CD4-positive, alpha-beta T cell treated with Interleukin-1 beta for 1 hour (primary cell): Measurements from ENCODE around the gene FRYL.
"Not testable (repeated sequence)": the region's sequence is repeated elsewhere in the genome, so short reads cannot be mapped to it uniquely, and the experiment has no call there.

Experiments used
- DNase-seq, 2 donors: peaks; one replicate each; pipeline ENCODE4 v3.0.0-alpha.2; 2020 to 2022

Gene FRYL

DNA sequence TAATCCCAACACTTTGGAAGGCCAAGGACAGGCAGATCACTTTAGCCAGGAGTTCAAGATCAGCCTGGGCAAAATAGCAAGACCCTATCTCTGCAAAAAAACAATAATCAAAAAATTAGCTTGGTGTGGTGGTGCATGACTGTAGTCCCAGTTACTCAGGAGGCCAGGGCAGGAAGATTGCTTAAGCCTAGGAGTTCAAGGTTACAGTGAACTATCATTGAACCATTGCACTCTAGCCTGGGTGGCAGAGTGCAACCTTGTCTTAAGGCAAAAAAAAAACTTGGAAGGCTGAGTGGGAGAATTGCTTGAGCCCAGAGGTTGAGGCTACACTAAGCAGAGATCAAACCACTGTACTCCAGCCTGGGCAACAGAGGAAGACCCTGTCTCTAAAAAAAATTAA is 5.2 kb upstream of the FRYL start:
- no peak for DNase-seq

DNA sequence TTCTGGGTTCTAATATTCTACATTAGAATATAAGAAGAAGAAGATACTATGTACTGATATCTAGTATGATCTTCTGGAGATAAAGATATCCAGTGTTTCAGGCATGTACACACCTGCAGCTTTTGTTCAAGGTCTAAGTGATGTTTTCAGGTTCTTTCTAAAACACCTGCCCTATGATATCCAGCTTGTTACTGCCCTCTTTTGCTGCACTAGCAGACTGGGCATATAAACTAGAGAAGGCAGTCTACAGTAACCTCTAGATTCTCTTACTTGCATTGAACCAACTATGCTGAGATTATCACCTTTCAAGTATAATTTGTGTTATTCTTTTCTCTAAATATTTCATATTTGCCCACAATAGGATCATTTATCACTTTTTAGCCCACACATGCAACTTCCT is 1.9 kb upstream of the FRYL start:
- DNase-seq: no peak

DNA sequence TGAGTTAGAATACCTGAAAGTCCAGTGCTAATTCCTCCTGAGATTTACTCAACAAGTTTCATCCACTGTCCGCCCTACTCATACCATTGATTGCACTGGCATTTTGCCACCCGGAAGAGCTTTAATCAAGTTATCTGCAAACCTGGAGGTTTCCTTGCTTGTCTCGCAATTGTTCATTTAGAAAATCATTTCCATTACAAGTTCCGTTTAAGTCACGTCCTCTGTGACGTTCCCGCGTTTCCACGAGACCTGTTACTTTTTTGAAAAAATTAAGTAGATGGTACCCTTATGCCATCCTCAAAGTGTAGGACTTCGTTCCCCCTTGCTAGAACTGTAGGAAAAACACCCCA is 761 bp upstream of the FRYL start:
- DNase-seq: peak; percentile 15 to 55

DNA sequence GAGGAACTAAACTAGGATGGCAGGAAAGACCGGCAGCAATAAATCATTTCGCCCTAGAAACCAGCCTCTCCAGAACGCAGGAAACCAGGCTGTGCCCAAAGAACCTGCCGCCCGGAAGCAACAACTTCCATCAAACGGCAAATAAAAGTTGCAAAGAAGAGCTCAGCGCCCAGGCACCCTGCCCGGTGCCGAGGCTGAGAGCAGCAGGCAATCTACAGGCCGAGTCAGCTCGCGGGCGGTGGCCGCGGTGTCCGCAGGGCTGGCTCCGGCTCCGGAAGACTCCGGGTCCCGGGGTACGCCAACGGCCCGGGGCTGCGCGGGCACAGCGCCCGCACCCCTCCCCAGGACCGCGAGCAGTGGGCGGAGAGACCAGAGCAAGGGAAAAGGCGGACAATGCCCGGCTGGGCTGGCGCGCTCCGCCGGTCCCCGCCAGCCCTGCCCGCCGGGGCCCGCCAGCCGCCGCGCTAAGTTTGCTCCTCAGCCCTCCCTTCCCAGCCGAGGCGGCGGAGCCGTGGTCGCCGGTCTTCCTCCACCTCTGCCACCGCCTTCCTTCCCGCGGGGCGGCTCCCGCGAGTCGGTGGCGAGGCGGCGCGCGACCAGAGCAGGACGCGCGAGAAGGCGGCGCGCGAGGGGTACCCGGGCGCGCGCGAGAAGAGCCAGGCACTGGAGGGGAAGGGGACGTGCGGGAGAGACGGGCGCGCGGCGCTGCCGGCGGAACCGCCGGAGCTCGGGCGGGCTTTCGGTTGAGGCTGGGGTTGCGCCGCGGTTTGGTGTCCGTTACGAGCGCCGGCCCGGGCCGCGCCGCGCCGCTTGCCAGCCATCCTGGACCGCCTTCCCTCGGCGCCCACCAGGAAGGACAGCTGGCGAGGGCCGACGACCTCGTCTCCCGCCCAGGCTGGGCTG is 733 bp downstream of the FRYL start:
- DNase-seq: peak; percentile 75 to 78

DNA sequence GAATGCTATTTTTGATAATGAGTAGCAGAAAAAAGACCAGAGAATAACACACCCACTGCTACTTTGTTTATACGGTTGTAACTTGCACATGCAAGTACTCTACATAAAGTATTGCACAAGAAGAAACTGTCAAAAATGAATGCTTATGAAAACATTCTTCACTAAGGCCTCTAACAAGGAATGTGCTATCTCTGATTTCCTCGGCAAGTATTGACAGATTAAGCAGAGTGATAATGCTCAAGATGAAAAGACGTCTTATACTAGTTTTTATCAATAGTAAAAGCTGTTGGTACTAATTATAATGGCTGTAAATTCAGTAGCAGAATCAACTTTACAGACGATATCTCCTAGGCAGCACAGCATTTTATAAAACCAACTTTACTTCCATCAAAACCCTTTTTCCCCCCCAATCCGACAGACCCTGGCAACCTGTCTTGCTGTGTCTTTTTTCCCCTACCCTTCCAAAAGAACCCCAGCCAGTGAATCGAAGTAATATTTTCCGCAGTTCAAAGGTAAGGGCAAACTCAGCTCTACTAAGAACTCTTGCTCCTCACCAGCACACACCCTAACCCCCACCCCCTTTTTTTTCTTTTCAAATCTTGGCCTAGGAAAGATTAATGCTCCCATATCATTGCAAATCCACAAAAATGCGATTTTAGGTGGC is 1.5 kb downstream of the FRYL start:
- DNase-seq: no peak

DNA sequence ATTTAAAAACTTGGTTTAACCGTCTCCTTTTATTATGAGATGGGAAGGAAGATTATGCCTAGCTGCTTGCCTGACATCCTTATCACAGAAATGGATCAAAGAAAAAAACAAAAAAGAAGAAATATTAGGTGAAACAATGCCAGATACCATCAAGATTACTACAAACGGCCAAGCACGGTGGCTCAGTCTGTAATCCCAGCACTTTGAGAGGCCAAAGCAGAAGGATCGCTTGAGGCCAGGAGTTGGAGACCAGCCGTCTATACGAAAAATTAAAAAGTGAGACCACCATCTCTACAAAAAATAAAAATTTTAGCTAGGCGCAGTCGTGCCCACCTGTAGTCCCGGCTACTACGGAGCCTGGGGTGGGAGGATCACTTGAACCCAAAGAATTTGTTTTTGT is 2.3 kb downstream of the FRYL start:
- DNase-seq: no peak

DNA sequence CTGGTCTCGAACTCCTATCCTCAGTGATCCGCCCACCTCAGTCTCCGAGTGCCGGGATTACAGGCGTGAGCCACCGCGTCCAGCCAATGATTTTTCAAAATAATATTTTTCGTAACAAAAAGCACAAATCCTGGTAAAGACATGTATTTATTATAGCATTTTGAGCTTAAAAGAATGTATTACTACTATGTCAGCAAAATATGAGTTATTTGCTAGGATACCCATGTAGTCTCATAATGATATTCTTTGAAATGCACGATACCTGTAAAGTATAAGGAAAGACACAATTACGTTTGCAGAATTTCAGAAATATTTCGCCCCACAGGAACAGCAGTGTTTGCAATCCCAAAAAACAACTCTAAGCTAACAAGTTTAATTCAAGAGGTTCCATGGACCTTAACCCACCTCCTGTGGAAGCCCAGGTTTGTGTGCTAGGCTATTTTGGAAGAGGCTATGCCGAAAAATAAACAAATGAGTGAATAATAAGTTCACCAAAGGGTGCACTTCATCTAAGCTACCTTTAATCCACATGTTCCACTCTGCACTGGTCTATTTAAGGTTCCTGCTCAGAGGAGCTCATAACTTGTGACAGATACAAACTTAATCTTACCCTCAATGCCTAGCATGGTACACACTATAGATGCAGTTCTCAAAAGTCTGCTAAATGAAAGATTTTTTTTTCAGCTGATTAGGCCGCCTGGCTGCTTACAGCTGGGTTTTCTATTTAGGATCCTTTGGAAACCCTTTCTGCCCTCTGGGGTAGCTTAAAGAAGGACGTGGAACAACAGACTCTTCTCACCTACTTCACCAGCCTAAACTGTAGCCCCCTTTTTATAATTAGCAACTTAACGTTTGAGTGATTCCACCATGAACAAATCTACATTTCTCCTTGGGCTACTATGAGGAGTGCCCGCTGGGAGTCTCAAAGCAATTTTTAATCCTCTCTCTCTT is 5.0 kb downstream of the FRYL start:
- no peak for DNase-seq

DNA sequence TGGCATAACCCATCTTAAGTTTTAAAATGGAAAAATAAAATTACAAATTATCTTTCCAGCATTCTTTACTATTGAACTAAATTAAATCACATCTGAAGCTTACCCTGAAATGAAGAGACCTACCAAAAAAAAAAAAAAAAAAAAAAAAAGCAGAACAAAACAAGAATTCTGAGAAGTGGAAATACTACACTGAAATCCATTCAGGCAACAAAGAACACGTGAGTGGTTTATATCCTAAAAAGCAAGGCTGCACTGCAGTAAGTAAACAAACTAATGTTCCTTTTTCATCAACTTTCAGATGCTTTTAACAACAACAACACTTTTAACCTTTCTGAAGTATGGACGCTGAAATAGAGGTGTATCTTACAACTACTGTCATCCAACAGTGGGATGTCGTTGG is 7.5 kb downstream of the FRYL start:
- no peak for DNase-seq

DNA sequence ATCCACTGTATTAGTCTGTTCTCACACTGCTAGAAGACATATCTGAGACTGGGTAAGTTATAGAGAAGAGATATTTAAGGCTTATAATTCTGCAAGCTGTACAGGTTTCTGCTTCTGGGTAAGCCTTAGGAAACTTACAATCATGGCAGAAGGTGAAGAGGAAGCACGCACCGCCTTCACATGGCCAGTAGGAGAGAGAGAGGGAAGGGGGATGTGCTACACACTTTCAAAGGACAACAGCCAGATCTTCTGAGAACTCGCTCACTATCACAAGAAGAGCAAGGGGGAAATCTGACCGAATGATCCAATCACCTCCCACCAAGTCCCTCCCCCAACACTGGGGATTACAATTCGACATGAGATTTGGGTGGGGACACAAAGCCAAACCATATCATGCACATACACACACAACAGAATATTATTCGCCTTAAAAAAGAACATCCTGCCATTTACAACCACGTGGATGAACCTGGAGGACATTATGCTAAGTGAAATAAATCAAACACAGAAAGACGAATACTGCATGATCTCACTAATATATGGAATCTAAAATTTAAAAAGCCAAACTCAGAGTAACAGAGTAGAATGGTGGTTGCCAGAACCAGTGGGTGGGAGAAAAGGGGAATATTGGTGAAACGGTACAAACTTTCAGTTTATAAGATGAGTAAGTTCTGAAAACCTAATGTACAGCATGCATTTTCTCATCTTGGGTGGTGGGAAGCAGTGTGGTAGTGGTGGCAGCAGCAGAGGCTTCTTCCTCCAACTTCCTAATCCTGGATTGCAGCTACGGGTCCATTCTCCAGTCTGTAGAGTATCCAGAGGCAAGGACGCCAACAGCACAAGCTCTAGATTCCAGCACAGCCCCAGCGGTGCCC is 12.8 kb downstream of the FRYL start:
- DNase-seq: no peak

DNA sequence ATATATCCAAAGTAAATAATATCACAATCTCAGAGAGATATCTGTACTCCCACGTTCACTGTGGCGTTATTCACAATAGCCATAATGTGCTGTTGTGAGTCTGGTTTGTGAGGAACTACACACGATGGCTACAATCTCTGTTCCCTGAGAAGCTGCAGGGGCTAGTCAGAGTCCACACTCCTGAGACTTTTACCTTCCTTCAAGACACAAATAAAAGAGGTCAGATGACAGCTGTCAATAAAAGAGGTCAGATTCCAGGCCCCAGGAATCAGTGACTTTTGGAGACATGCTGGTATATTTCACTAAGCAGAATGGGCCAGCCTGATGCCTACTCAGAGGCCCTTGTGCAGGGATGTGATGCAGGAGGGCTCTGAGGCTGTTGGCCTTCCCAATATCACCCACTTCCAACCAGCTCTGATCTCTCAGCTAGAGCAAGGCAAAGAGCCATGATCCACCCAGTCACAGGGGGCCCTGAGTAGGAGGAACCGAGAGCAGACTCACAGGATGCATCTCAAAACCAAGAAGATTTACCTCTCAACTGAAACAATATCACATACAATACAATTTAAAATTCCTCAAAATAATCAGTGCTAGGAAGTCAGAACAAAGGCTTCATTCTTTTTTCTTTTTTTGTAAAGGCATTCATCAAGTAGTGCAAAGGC is 13.8 kb downstream of the FRYL start:
- no peak for DNase-seq

DNA sequence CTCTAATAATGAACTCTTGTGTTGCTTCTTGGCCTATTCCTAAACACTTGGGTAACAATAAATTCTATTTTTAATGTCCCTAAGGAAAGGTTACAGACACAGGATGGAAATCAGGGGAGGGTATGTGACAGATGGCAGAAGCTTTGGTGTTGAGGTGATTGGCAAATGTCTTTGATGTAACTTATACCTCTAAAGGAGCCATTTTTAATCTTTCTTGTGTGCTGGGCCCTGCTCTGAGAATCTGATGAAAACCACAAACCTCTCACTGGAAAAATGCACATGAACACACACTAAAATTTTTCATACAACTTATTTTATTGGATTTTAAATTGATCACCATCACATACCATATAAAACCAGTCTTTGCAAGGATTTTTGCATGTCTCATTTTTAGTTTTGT is 17.7 kb downstream of the FRYL start:
- DNase-seq: no peak

DNA sequence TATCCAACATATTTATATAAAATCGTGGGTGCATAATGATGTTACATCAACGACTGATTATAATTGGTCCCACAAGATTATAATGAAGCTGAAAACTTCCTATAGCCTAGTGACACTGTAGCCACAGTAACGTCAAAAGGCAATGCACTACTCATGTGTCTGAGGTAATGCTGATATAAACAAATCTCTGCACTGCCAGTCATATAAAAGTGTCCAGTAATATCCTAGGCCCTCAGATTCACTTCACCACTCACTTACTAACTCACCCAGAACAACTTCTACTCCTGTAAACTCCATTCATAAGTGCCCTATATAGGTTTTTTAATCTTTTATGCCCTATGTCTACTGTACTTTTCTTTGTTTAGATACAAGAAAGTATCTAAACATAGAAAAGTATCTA is 18.8 kb downstream of the FRYL start:
- no peak for DNase-seq

DNA sequence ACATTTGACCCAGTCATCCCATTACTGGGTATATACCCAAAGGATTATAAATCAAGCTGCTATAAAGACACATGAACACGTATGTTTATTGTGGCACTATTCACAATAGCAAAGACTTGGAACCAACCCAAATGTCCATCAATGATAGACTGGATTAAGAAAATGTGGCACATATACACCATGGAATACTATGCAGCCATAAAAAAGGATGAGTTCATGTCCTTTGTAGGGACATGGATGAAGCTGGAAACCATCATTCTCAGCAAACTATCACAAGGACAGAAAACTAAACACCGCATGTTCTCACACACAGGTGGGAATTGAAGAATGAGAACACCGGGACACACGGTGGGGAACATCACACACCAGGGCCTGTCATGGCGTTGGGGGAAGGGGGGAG is 21.4 kb downstream of the FRYL start:
- not testable (repeated sequence) for DNase-seq

DNA sequence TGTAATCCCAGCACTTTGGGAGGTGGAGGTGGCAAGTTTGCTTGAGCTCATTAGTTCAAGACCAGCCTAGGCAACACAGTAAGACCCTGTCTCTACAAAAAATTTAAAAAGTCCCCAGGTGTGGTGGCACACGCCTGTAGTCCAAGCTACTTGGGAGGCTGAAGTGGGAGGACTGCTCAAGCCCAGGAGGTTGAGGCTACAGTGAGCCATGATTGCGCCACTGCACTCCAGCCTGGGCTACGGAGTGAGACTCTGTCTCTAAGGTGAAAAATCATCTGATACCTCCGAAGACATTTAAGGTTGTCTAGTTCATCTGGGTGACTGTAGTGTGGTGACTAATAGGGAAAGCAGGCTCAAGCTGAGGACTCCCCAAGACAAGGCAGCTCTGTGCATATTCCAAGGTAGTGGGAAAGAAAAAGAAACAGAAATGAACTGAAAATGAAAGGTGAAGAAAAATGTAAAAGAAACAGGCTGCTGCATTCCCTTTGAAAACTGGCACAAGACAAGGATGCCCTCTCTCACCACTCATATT is 23.3 kb downstream of the FRYL start:
- no peak for DNase-seq

DNA sequence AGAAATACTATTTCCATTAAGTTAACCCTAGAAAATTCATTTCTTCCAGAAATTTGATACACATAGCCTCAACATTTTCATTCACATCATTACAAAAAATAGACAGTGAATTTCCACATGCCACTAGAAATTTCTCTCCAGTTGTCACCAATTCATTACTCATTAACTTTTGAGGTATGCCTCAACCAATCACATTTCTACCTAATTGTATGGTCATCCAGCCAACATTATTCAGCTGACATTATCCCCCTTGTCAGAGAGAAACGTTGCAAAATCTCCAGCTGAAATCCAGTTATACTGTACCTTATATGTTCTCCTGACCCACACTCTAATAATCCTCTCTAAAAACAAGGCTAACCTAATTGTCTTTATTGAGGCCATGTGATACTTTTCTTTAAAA is 24.8 kb downstream of the FRYL start:
- DNase-seq: no peak

DNA sequence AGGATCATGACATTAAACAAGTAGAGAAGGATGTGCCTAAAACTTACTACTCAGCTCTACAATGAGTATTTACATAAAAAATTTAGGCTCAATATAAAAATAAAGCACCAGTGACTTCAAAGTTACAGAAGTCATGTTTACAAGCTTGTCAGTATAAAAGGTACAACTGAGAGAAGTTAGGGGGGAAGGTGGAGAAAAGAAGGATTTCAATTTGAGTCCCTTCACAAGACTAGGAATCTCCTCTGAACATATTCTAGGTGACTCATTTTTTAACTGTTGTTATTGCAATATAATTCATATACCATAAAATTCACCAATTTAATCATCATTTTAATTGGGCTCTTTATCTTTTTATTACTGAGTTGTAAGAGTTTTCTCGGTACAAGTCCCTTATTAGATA is 26.9 kb downstream of the FRYL start:
- no peak for DNase-seq

DNA sequence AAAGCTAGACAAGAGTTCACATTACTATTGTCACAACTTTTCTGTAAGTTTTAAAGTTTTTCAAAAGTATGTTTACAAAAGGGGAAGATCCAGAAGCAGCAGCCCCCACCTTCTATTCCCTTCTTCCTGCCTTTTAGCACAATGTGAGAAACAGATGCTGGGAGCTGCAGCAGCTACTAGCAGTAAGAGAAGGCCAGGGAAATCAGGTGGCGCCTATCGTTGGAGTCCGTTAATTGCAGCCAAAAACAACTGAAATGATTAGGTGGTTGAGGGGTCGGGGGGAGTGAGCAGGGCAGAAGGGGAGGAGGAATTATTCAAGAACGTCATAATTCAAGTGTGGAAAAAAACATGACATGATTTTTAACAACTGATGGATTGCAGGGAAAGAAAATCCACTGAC is 27.4 kb downstream of the FRYL start:
- no peak for DNase-seq

DNA sequence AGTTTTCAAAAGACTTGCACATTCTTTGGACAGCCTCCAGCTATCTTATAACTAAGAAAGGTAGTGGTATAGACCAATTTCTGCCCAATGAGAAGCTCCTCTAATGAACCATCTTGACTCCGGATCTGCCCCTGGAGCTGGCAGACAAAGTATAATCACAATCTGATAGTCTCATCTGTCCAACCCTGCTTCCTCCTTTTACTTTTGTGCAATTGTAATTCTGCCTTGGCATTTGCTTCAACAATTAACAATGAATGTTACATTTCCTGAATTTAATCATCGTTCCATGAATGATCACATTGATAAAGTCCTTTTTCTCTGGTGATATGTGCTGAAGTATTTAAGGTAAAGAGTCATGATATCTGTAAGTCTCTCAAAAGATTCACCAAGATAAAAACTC is 27.8 kb downstream of the FRYL start:
- no peak for DNase-seq

DNA sequence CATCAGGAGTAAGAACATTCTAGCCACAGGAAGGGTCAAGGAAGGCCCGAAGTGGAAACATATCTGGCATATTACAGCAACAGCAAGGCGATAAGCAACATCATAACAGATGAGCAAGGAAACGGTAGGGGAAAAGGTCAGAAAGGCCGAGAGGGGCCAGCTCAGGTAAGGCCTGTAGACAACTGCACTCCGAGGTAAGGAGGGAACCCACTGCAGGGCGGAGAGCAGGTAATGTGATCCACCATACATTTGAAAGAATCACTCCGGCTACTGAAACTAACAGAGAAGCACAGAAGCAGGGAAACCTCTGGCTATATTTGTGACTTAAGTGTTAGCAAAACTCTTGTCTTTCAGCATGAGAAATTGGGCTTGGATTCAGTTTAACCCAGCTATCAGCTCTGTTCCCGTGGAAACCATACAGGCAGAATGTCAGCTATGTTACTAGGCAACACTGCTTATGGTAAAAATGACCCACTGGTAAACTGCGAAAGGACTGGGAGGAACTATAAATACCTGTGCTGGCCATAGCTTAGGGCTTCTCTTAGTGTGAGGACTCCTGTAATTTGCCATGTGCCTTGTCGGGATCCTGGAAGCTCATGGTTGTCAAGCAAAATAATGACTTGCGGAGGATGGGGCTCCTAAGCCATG is 31.0 kb downstream of the FRYL start:
- no peak for DNase-seq

DNA sequence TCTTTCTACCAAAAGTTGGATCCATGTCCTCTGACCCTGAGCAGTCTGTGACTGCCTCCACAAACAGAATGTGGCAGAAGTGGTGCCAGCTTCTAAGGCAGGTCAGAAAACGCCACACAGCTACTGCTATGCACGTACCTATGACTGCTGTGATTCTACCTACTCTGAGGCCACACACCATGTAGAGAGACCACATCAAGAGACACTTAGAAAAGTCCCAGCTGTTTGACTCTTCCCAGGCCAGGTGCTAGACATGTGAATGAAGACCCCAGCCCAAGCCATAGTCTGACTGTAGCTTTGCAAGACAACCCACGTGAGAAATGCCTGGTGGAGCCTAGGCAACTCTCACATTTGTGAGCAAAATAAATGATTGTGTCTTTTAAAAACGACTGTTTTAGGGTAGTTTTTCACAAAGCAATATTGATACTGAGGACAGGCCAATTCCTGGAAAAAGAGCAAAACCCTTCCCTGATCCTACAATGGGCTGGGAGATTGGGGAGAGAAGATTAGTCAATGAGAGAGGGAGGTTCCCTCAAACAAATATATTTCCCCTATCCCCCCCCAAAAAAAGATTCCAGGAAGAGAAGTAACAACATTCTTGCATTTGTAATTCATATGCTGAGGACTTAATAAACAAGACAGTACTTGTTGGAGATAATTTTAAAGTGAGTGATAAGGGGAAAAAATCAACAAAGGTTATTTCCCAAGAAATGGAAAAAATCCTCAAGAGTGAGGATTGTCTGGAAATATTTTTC is 33.3 kb downstream of the FRYL start:
- no peak for DNase-seq
